Measurements from ENCODE around the gene PRKN. TPM values are rescaled to one million over a fixed set of nuclear protein-coding genes. Genes with fewer than 3 reads are reported as not detected.
"Not testable (repeated sequence)": the region's sequence is repeated elsewhere in the genome, so short reads cannot be mapped to it uniquely, and the experiment has no call there.

The PRKN gene
- total RNA-seq, 2 experiments from 2014 or later: not detected

- Mint-ChIP-seq H3K27me3 (no peaks in the 10 kb centered on the region), H3K9me3 (ENCODE audit: low read depth) (peaks cover 2% of the 10 kb centered on the region), H3K36me3 (no peaks in the 10 kb centered on the region), H3K4me1 (no peaks in the 10 kb centered on the region), H3K4me3 (no peak overlapping the region), H3K27ac (no peak overlapping the region)
- CTCF ChIA-PET: no interaction called here
- ATAC-seq (no peak), DNase-seq (no peak)
Measured at GRCh38 chr6:161894436-161894835, 833.1 kb downstream of the PRKN start.

GRCh38 chr6:161891542-161891941 lies 836.0 kb downstream of the PRKN start:
- no peaks in the 10 kb centered on the region for H3K4me1 Mint-ChIP-seq
- H3K4me3 Mint-ChIP-seq: no peak overlapping the region
- H3K27me3 Mint-ChIP-seq: no peaks in the 10 kb centered on the region
- no peak overlapping the region for H3K27ac Mint-ChIP-seq
- ATAC-seq (no peak), DNase-seq (no peak)
- no peaks in the 10 kb centered on the region for H3K36me3 Mint-ChIP-seq
- H3K9me3 Mint-ChIP-seq (ENCODE audit: low read depth): peaks cover 2% of the 10 kb centered on the region
- CTCF ChIA-PET: interaction anchor here (0.7 kb wide), 1 partner anchor 1569 kb away, joined by 3 read pairs; no protein-coding TSS in a partner anchor

GRCh38 chr6:161890832-161891297 lies 836.7 kb downstream of the PRKN start:
- H3K4me1 Mint-ChIP-seq: no peaks in the 10 kb centered on the region
- no peak overlapping the region for H3K27ac Mint-ChIP-seq
- CTCF ChIA-PET: no interaction called here
- DNase-seq (no peak), ATAC-seq (no peak)
- no peak overlapping the region for H3K4me3 Mint-ChIP-seq
- no peaks in the 10 kb centered on the region for H3K27me3 Mint-ChIP-seq
- no peaks in the 10 kb centered on the region for H3K9me3 Mint-ChIP-seq (ENCODE audit: low read depth)
- H3K36me3 Mint-ChIP-seq: no peaks in the 10 kb centered on the region

DNA sequence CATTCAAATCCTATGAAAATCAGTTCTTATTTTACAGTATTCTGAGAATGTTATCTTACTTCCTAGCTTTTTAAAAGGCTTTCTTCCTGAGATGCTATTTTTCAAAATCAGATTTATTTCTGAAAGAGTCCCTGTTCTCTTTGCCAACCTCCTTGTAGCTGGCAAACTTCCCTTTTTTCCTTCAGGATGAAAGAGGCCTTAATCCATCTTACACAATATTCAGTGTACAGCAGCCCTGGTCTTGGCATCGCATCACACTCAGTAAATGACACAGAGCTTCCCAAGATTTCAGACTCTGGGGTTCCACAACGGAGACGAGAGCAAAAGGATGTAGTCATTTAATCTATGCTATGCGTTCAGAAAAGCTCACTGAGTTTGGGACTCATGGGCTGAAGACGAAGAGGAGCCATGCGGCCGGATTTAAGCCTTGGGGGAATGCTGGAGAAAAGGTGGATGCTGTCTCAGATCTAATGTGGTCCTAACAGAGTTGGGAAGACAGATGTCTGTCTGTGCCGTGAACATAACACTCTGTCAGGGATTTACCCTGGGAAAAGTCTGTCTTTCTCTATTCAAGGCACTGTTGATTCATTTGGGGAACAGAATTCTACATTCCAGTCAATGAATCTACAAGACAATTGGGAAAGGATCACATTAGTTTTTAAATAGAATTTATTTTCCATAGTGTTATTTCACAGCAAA lies 837.3 kb downstream of the PRKN start:
- H3K27me3 Mint-ChIP-seq: no peaks in the 10 kb centered on the region
- H3K4me3 Mint-ChIP-seq: no peak overlapping the region
- H3K9me3 Mint-ChIP-seq (ENCODE audit: low read depth): no peaks in the 10 kb centered on the region
- no peak for DNase-seq
- no peaks in the 10 kb centered on the region for H3K4me1 Mint-ChIP-seq
- ATAC-seq: no peak
- H3K36me3 Mint-ChIP-seq: no peaks in the 10 kb centered on the region
- CTCF ChIA-PET: interaction anchor here (1.1 kb wide), 1 partner anchor 11 kb away, joined by 3 read pairs; no protein-coding TSS in a partner anchor
- no peak overlapping the region for H3K27ac Mint-ChIP-seq

DNA sequence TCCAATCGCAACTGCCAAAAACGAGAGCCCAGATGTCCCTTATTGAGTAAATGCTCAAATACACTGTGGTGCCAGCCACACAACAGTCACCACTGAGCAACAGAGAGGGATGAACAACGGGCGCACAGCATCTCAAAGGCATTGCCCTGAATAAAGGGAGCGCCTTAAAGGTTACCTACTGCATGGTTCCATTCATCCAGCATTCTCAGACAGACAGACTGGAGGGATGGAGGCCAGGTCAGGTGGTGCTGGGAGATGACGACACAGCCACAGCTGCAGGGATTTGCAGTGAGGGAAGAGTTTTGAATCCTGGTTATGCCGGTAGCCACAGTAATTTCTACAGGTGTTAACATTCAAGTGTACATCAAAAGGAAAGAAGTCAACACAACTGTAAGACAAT lies 838.2 kb downstream of the PRKN start:
- no peaks in the 10 kb centered on the region for H3K36me3 Mint-ChIP-seq
- H3K4me1 Mint-ChIP-seq: no peaks in the 10 kb centered on the region
- no peaks in the 10 kb centered on the region for H3K9me3 Mint-ChIP-seq (ENCODE audit: low read depth)
- CTCF ChIA-PET: interaction anchor here (1.1 kb wide), 1 partner anchor 10 kb away, joined by 3 read pairs; no protein-coding TSS in a partner anchor
- DNase-seq: no peak
- H3K27ac Mint-ChIP-seq: no peak overlapping the region
- H3K27me3 Mint-ChIP-seq: no peaks in the 10 kb centered on the region
- H3K4me3 Mint-ChIP-seq: no peak overlapping the region
- ATAC-seq: no peak

DNA sequence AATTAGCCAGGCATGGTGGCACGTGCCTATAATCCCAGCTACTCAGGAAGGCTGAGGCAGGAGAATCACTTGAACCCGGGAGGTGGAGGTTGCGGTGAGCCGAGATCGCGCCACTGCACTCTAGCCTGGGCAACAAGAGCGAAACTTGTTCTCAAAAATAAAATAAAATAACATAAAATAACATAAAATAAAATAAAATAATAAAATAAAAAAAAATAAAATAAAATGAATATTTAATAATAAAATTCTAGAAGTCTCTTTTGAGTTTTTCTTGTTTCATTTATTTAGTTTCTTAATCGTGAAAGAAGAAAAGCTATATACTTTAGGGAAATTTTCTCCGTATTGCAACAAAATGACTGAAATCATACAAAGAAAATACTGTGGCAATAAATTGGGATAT lies 841.0 kb downstream of the PRKN start:
- ATAC-seq; H3K9me3 Mint-ChIP-seq (ENCODE audit: low read depth); CTCF ChIA-PET; DNase-seq; H3K4me1 Mint-ChIP-seq; H3K27ac Mint-ChIP-seq; H3K27me3 Mint-ChIP-seq; H3K4me3 Mint-ChIP-seq; H3K36me3 Mint-ChIP-seq: not testable (repeated sequence)

GRCh38 chr6:161884782-161885181 lies 842.8 kb downstream of the PRKN start:
- Mint-ChIP-seq H3K27ac (no peak overlapping the region), H3K4me3 (no peak overlapping the region), H3K4me1 (no peaks in the 10 kb centered on the region), H3K27me3 (no peaks in the 10 kb centered on the region), H3K9me3 (ENCODE audit: low read depth) (no peaks in the 10 kb centered on the region), H3K36me3 (no peaks in the 10 kb centered on the region)
- no peak for DNase-seq
- ATAC-seq: no peak
- CTCF ChIA-PET: no interaction called here

DNA sequence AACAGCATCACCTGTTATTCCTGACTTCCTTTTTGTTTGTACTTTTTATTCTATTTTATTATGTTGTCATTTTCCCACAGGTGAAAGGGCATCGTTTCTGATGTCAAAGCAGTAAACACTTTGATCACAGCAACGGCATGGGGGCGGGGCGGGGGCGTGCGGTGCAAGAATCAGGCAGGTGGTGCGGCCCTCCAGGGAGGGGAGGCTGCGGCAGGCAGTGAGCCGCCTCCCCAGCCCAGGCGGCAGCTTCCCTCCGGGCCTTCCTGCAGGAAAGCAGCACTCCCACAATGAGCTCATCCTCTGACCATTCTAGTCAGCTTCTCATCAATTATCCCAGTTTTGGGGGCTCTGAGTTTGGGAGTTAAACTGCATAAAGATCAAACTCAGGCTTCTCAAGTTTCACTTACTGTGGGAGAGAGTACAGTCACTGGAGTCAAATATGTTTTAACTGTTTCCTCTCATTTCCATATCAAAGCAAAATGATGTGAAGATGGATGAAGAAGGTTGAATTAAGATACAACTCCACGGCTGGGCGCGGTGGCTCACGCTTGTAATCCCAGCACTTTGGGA lies 845.3 kb downstream of the PRKN start:
- Mint-ChIP-seq H3K27ac (no peak overlapping the region), H3K4me3 (no peak overlapping the region), H3K27me3 (no peaks in the 10 kb centered on the region), H3K4me1 (no peaks in the 10 kb centered on the region), H3K36me3 (no peaks in the 10 kb centered on the region), H3K9me3 (ENCODE audit: low read depth) (no peaks in the 10 kb centered on the region)
- CTCF ChIA-PET: no interaction called here
- no peak for DNase-seq
- no peak for ATAC-seq

- Mint-ChIP-seq H3K27ac (no peak overlapping the region), H3K27me3 (no peaks in the 10 kb centered on the region), H3K4me3 (no peak overlapping the region), H3K36me3 (no peaks in the 10 kb centered on the region), H3K9me3 (ENCODE audit: low read depth) (no peaks in the 10 kb centered on the region), H3K4me1 (no peaks in the 10 kb centered on the region)
- CTCF ChIA-PET: interaction anchor here (0.6 to 1.4 kb wide), 2 partner anchors 10 to 48 kb away, joined by 3 read pairs; no protein-coding TSS in a partner anchor
- ATAC-seq (no peak), DNase-seq (no peak)
Measured at GRCh38 chr6:161880056-161880455, 847.5 kb downstream of the PRKN start.

GRCh38 chr6:161876231-161876630 lies 851.3 kb downstream of the PRKN start:
- CTCF ChIA-PET: no interaction called here
- Mint-ChIP-seq H3K9me3 (ENCODE audit: low read depth) (no peaks in the 10 kb centered on the region), H3K4me1 (no peaks in the 10 kb centered on the region), H3K27ac (no peak overlapping the region), H3K36me3 (no peaks in the 10 kb centered on the region), H3K27me3 (no peaks in the 10 kb centered on the region), H3K4me3 (no peak overlapping the region)
- DNase-seq: no peak
- ATAC-seq: no peak

GRCh38 chr6:161870236-161870901 lies 857.2 kb downstream of the PRKN start:
- CTCF ChIA-PET: interaction anchor here (1.4 kb wide), 1 partner anchor 137 kb away, joined by 3 read pairs; no protein-coding TSS in a partner anchor
- no peaks in the 10 kb centered on the region for H3K4me1 Mint-ChIP-seq
- no peaks in the 10 kb centered on the region for H3K27me3 Mint-ChIP-seq
- H3K36me3 Mint-ChIP-seq: no peaks in the 10 kb centered on the region
- DNase-seq (no peak), ATAC-seq (no peak)
- H3K27ac Mint-ChIP-seq: no peak overlapping the region
- H3K4me3 Mint-ChIP-seq: no peak overlapping the region
- no peaks in the 10 kb centered on the region for H3K9me3 Mint-ChIP-seq (ENCODE audit: low read depth)

DNA sequence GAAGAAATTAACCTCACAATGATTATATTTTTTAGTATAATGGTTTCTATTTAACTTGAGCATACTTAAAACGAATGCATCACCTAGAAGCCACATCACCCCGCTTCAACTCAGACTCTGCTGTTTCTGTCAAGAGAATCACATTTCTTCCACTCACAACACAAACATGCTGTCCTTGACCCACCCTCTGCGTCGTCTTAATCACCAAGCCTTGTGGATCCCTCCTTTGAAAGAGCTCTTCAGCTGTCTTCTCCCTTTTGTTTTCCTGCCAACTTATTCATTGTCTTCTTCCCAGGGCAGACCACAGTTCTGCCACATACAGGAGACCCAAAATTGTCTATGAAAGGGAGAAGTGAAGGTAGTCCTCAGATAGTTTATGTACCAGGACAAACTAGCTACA lies 858.1 kb downstream of the PRKN start:
- no peak overlapping the region for H3K4me3 Mint-ChIP-seq
- DNase-seq (no peak), ATAC-seq (no peak)
- CTCF ChIA-PET: interaction anchor here (1.4 kb wide), 1 partner anchor 138 kb away, joined by 3 read pairs; no protein-coding TSS in a partner anchor
- no peaks in the 10 kb centered on the region for H3K27me3 Mint-ChIP-seq
- no peaks in the 10 kb centered on the region for H3K4me1 Mint-ChIP-seq
- no peak overlapping the region for H3K27ac Mint-ChIP-seq
- no peaks in the 10 kb centered on the region for H3K36me3 Mint-ChIP-seq
- H3K9me3 Mint-ChIP-seq (ENCODE audit: low read depth): no peaks in the 10 kb centered on the region

GRCh38 chr6:161866570-161866969 lies 861.0 kb downstream of the PRKN start:
- no peaks in the 10 kb centered on the region for H3K27me3 Mint-ChIP-seq
- DNase-seq (no peak), ATAC-seq (no peak)
- H3K4me1 Mint-ChIP-seq: no peaks in the 10 kb centered on the region
- no peaks in the 10 kb centered on the region for H3K36me3 Mint-ChIP-seq
- peaks cover 2% of the 10 kb centered on the region for H3K9me3 Mint-ChIP-seq (ENCODE audit: low read depth)
- no peak overlapping the region for H3K27ac Mint-ChIP-seq
- CTCF ChIA-PET: no interaction called here
- H3K4me3 Mint-ChIP-seq: no peak overlapping the region

GRCh38 chr6:161861061-161861460 lies 866.5 kb downstream of the PRKN start:
- H3K27ac Mint-ChIP-seq; H3K4me3 Mint-ChIP-seq; H3K27me3 Mint-ChIP-seq; H3K36me3 Mint-ChIP-seq; DNase-seq; ATAC-seq; H3K9me3 Mint-ChIP-seq (ENCODE audit: low read depth); H3K4me1 Mint-ChIP-seq: not testable (repeated sequence)
- CTCF ChIA-PET: interaction anchor here (0.7 kb wide), 1 partner anchor 18 kb away, joined by 3 read pairs; no protein-coding TSS in a partner anchor
